Erythroblast (primary cell): ENCODE measurements around the gene ATF7IP2.

Experiments used
- GATA1 ChIP-seq: IDR thresholded peaks from 2 replicates; pipeline ENCODE4 v1.6.1; 2011; ENCODE audit warnings: low read depth, mild to moderate bottlenecking, control low read depth, low read length, moderate library complexity
- POLR2A ChIP-seq: IDR thresholded peaks from 2 replicates; pipeline ENCODE4 v1.6.1; 2011; ENCODE audit warnings: mild to moderate bottlenecking, low read length

- TF ChIP-seq POLR2A (no peak), GATA1 (no peak)
These were observed 114.7 kb downstream of the ATF7IP2 start for GRCh38 chr16:10500582-10500981.
